ENCODE results near the gene ARNT2.

- TF ChIP-seq CTCF (IDR thresholded peaks at IDR 0.05) (no peak), SP1 (CRISPR knock-in tag; conservative IDR thresholded peaks at IDR 0.05) (no peak), ESRRA (CRISPR knock-in tag; IDR thresholded peaks at IDR 0.05; ENCODE audit: borderline replicate concordance) (no peak), NR2C2 (CRISPR knock-in tag; IDR thresholded peaks at IDR 0.05) (no peak), MXD4 (CRISPR knock-in tag; IDR thresholded peaks at IDR 0.05; ENCODE audit: borderline replicate concordance) (no peak), IRF1 (CRISPR knock-in tag; IDR thresholded peaks at IDR 0.05) (no peak)
Observed at GRCh38 chr15:80501476-80501875, 97.3 kb downstream of the ARNT2 start.
